ENCODE results near the gene CENPK.
A peak's percentile ranks its signal among the peaks of the same experiment; 100 is the strongest.
"Not testable (repeated sequence)": the region's sequence is repeated elsewhere in the genome, so short reads cannot be mapped to it uniquely, and the experiment has no call there.

CENPK gene, protein sequence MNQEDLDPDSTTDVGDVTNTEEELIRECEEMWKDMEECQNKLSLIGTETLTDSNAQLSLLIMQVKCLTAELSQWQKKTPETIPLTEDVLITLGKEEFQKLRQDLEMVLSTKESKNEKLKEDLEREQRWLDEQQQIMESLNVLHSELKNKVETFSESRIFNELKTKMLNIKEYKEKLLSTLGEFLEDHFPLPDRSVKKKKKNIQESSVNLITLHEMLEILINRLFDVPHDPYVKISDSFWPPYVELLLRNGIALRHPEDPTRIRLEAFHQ

GRCh38 chr5:65562731-65563701 is at the start of gene CENPK, which contains the start of gene PPWD1:
Gene CENPK, minus strand, starts transcription at chr5:65563168. Its CDS starts 8,261 bp downstream, at chr5:65554907.
Gene PPWD1, plus strand, starts transcription at chr5:65563296. Its CDS starts 15 bp downstream, at chr5:65563311.
- peak; percentile 23 for DNase-seq

DNA sequence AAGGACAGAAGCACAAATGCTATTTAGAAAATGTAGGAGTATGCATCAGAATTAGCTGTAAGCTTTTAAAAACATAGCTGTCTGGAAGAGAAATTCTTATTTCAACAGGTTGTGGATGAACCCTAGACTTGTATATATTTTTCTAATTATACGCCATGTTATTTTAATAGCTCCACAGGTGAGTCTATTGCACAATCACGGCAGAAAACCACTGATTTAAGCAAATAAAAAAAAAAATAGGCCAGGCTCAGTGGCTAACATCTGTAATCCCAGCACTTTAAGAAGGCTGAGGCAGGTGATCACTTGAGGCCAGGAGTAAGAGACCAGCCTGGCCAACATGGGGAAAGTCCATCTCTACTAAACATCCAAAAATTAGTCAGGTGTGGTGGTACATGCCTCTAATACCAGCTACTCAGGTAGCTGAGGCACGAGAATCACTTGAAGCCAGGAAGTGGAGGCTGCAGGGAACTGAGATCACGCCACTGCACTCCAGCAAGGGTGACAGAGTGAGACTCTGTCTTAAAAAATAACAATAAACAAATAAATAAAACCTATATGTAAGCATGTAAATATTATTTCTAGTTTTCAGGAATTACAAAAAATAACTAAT is 49.4 kb upstream of the CENPK start:
- DNase-seq = no peak

DNA sequence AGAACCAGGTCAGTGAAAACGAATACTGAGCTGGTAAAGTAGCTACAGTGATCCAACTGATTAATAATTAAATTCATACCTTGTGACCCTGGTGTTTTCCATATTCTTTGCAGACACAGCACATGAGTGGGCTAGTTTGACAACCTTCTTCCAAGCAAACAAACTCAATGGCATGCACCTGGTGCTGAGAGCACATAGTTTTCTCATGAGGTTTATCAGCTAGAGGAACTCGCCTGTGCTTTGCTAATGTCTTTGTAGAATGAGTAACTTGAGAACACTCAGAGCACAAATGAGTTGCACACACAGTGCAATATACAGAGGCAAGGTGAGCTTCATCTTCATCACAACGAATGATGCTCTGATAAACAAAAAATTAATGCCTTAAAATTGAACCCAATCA is 48.6 kb upstream of the CENPK start:
- no peak for DNase-seq

DNA sequence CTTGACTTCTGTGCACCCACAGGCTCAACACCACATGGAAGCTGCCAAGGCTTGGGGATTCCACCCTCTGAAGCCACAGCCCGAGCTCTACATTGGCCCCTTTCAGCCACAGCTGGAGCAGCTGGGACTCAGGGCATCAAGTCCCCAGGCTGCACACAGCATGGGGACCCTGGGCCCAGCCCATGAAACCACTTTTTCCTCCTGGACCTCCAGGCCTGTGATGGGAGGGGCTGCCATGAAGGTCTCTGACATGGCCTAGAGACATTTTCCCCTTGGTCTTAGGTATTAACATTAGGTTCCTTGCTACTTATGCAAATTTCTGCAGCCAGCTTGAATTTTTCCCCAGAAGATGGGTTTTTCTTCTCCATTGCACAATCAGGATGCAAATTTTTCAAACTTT is 38.8 kb upstream of the CENPK start:
- not testable (repeated sequence) for DNase-seq

DNA sequence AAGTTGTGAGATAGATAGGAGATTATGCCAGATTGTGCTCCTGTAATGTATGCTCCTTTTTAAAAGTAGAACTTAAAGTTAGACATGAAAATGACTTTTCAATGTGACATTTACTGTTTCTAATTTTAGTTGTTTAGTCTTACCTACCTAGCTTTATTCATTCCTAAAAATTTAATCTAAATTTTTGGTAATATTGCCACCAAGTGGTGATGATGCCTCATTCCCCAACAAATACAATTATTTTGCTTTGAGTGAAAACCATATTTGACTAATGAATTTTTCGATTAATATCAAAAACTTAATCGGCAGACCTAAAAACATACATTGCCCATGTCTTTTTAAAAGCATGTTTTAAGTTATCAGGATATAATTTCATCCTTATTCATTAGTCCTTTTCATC is 25.7 kb upstream of the CENPK start:
- DNase-seq = no peak

DNA sequence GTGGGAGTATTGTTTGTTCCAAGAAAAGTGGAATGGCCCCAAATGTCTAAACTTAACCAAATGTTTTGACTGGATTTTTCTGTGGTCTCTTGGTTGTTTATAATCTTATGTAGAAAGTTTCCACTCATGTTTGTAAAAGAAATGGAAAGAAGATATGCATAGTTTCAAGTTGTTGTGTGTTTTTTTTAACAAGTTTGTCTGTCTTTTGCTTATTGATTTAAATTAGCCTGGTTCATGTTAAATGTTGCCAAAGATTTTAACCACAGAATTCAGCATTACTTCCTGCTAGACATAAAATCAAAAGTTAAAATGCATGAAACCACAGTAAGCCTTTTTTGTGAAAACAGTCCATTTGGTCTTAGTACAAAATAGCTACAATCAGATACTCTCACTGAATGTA is 14.2 kb upstream of the CENPK start:
- no peak for DNase-seq

DNA sequence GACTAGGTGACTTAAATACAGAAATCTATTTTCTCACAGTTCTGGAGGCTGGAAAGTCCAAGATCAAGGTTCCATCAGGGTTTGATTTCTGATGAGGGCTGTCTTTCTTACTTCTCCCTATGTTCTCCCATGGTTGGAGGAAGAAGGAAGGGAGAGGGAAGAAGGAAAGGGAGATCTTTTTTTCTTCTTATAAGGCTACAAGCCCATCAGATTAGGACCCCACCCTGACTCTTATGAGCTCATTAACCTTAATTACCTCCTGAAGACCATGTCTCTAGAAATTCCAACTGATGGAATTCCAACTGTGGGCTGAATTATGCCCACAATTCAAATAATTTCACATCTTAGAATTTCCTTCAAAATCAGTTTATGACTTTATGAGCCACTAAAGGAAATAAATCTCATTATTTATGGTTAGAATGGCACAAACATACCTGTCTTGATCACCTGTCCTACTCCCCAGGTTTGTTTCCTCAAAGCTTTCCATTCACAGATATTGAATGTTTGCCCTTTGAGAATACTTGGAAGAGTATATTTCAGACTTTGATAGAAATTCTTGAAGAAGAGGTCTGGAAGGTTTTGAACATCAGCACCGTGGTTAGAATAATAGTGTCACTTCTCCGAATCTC is 7.7 kb upstream of the CENPK start:
- no peak for DNase-seq

GRCh38 chr5:65566505-65566904 is 3.5 kb upstream of the CENPK start:
- DNase-seq = no peak

DNA sequence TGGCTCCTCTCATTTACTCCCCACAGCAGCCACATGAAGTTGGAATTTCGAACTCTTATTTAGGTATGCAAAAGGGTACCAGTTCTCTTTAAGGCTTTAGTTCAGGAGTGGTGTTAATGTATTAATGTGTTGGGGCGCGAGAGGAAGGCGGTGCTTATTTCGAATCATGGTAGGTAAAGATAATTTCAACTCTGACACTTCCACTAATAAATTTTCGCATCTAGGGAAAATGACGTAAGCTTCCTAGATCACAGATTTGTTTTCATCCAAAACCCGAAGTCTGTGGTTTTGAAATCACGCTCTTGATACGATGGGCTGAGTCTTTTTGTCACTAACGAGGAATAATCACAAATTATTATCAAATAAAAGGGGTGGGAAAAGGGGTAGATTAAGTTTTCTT is 809 bp upstream of the CENPK start:
- DNase-seq = no peak

DNA sequence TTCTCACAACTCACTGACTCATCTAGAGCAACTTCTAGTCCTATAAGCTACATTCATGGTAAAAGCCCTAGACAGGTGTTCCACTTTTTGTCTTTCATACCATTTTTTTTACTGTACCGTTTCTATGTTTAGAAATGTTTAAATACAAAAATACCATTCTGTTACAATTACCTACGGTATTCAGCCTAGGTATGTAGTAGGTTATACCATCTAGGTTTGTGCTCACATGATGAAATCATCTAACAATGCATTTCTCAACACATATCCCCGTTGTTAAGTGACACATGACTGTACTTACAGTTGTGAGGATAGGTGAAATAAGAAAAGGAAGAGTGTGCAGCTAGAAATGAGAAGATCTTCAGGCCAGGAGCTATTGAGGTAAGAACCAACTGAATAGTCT is 6.2 kb downstream of the CENPK start:
- no peak for DNase-seq

- no peak for DNase-seq
Measured at GRCh38 chr5:65556181-65556580, 6.8 kb downstream of the CENPK start.

DNA sequence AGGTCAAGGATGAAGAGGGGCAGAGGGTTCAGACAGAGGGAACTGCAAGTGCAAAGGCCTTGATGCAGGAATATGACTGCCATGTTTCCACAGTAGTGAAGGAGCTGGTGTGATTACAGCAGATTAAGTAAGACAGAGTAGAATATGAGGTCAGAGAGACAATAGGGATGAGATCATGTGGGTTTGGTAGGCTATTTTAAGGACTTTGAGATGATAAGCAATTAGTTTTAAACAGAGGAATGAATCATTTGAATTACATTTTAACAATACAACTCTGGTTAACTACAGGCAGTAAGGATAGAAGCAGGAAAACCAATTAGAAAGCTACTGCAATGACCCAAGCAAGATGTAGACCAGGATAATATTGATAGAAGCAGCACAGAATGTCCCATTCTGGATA is 7.7 kb downstream of the CENPK start:
- DNase-seq = no peak

DNA sequence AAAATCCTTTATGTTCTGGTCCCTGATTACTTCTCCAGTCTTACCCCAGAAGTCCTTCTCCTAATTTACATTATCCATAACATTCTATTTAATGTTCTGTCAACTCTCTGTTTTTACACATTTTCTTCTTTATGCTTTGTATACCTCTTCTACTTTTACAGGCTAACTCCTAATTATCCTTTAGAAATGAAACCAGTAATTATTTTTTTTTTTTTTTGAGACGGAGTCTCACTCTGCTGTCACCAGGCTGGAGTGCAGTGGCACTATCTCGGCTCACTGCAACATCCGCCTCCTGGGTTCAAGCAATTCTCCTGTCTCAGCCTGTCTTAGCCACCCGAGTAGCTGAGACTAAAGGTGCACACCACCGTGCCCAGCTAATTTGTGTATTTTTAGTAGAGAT is 9.0 kb downstream of the CENPK start:
- no peak for DNase-seq

DNA sequence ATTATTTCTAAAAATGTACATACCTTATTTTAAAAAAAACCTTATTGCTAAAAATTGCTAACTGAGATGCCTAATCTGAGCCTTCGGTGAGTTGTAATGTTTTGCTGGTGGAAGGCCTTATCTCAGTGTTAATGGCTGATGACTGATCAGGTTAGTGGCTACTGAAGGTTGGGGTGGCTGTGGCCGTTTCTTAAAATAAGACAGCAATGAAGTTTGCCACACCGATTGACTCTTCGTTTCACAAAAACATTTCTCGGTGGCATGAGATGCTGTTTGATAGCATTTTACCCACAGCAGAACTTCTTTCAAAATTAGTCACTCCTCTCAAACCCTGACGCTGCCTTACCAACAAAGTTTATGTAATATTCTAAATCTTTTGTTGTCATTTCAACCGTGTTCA is 14.7 kb downstream of the CENPK start:
- DNase-seq = no peak

DNA sequence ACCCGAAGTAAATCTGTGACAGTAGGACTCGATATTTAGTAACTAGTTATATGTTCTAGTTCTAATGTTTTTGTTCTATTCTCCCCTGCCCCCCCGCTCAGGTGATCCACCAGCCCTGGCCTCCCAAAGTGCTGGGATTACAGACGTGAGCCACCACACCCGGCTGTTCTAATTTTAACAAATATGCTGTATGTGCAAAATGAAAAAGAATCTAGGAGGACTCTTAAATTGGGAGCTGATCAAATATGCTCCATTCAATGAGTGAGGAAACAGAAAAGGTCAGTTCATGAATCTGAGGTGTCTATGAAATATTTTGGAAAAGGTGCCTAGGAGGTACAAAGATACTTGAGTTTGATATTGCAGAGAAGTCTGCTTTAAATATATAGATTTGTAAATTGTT is 16.8 kb downstream of the CENPK start:
- DNase-seq = no peak

- no peak for DNase-seq
Measured at GRCh38 chr5:65544473-65544872, 18.5 kb downstream of the CENPK start.

- no peak for DNase-seq
Measured at GRCh38 chr5:65539827-65540226, 23.1 kb downstream of the CENPK start.

GRCh38 chr5:65535529-65535987 is 27.4 kb downstream of the CENPK start:
- DNase-seq = no peak

DNA sequence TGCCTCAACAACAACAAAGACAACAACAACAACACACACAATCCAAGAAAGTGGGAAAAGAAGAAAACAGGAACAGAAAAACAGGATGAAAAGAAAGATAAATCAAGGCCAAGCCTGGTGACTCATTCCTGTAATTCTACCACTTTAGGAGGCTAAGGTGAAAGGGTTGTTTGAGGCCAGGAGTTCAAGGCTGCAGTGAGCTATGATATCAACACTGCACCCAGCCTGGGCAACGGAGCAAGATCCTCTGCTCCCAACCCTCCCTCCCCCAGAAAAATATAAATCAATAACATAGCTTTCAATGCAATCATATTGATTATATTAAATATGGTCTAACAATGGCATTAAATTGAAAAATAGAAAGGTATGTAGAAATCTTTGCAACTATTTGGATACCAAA is 32.1 kb downstream of the CENPK start:
- DNase-seq = no peak

GRCh38 chr5:65525726-65526125 is 37.2 kb downstream of the CENPK start:
- DNase-seq = no peak

- no peak for DNase-seq
Measured at GRCh38 chr5:65512170-65512937, 50.6 kb downstream of the CENPK start.

DNA sequence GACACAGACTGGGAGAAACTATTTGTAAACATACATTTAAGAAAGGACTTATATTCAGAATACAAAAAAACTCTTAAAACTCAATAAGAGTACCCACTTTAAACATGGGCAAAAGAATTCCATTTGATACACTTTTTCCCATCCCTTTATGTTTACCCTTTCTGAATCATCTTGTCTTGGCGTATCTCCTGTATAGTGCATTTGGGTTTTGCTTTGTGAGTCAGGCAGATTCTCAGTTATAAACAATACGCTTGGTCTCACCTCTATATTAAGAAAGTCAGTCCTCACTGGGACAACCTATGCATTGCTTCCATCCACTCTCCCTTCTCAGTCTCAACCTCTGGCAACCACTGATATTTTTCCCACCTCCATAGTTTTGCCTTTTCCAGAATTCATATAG is 54.0 kb downstream of the CENPK start:
- DNase-seq = no peak
